Fibroblast of lung (primary cell): ENCODE measurements around the gene CTDSPL.

ENCODE experiments used
- CTCF ChIP-seq, 2 donors: IDR thresholded peaks in 1 of 2; conservative IDR thresholded peaks in 1 of 2; 1 replicate in 1 of 2; 2 replicates in 1 of 2; pipeline ENCODE4 v1.5.1; 2011 to 2012; ENCODE audit warnings: low read length in 2 of 2, control low read depth in 1 of 2, inconsistent platforms in 1 of 2, low read depth in 1 of 2, mild to moderate bottlenecking in 1 of 2
- EZH2 ChIP-seq: IDR thresholded peaks from 2 replicates; pipeline ENCODE4 v1.5.1; 2012; ENCODE audit warnings: low read length, control low read depth, mild to moderate bottlenecking; ENCODE audit errors: missing control alignments

- TF ChIP-seq CTCF (conservative IDR thresholded peaks at IDR 0.05 in 1 of 2, IDR thresholded peaks at IDR 0.05 in 1 of 2; ENCODE audit: low read depth in 1 of 2, low read length in 2 of 2) (no peak), EZH2 (no peak)
Measured at GRCh38 chr3:38008191-38008701, 146.6 kb downstream of the CTDSPL start.
